Stimulated activated CD8-positive, alpha-beta memory T cell treated with anti-CD3 and anti-CD28 coated beads, Interleukin-12 subunit alpha, Interleukin-12 subunit beta, amount 100 ng/mL, for 1 hour (primary cell): ENCODE data around the gene GPR27.

Source experiments
- DNase-seq: peaks from one replicate; pipeline ENCODE4 v3.0.0-alpha.2; 2020; ENCODE audit warnings: low read depth

GPR27 gene

GRCh38 chr3:71733319-71733718 is 20.3 kb upstream of the GPR27 start:
- no peak for DNase-seq

- DNase-seq = no peak
Observed at GRCh38 chr3:71734881-71735280, 18.8 kb upstream of the GPR27 start.

GRCh38 chr3:71742621-71743020 is 11.0 kb upstream of the GPR27 start:
- DNase-seq = no peak

GRCh38 chr3:71744738-71745137 is 8.9 kb upstream of the GPR27 start:
- DNase-seq = no peak

- no peak for DNase-seq
Observed at GRCh38 chr3:71751602-71752001, 2.1 kb upstream of the GPR27 start.

GRCh38 chr3:71752831-71753700 is 589 bp upstream of the GPR27 start:
- DNase-seq = no peak

GRCh38 chr3:71754610-71755253 is 1.1 kb downstream of the GPR27 start:
- DNase-seq = no peak

- no peak for DNase-seq
Observed at GRCh38 chr3:71758091-71758490, 4.4 kb downstream of the GPR27 start.

- no peak for DNase-seq
Observed at GRCh38 chr3:71759401-71759800, 5.7 kb downstream of the GPR27 start.

GRCh38 chr3:71760140-71760539 is 6.5 kb downstream of the GPR27 start:
- DNase-seq = no peak

GRCh38 chr3:71763426-71763825 is 9.8 kb downstream of the GPR27 start:
- no peak for DNase-seq

GRCh38 chr3:71771126-71771525 is 17.5 kb downstream of the GPR27 start:
- DNase-seq = no peak

GRCh38 chr3:71771884-71772283 is 18.2 kb downstream of the GPR27 start:
- DNase-seq = no peak

- no peak for DNase-seq
Observed at GRCh38 chr3:71776538-71776937, 22.9 kb downstream of the GPR27 start.

GRCh38 chr3:71778353-71778752 is 24.7 kb downstream of the GPR27 start:
- DNase-seq = no peak

GRCh38 chr3:71779674-71780377 is 26.2 kb downstream of the GPR27 start:
- DNase-seq = no peak

GRCh38 chr3:71780430-71780829 is 26.8 kb downstream of the GPR27 start:
- DNase-seq = no peak

- DNase-seq = no peak
Observed at GRCh38 chr3:71783152-71783551, 29.5 kb downstream of the GPR27 start.

- DNase-seq = no peak
Observed at GRCh38 chr3:71784201-71784913, 30.7 kb downstream of the GPR27 start.

GRCh38 chr3:71784914-71785531 is 31.4 kb downstream of the GPR27 start, which contains the start of gene PROK2:
Gene PROK2 (minus strand): TSS chr3:71785148. CDS start chr3:71785052, 96 bp downstream.
- no peak for DNase-seq

- no peak for DNase-seq
Observed at GRCh38 chr3:71785532-71786216, 32.0 kb downstream of the GPR27 start.
